ENCODE results near the gene RAB31. TPM values are rescaled to one million over a fixed set of nuclear protein-coding genes. Genes with fewer than 3 reads are reported as not detected.
A peak's percentile ranks its signal among the peaks of the same experiment; 100 is the strongest.

RAB31 gene
- total and polyA plus RNA-seq, 10 donors: 12.3 to 112 (median 72.6) TPM

- intact Hi-C loops (cut with DNase I; ENCODE audit: low total_unique reads): no loop called here
- no peaks in the 10 kb centered on the region for H3K27me3 ChIP-seq (replicated peaks in 1 of 7)
- TF ChIP-seq POLR2A (IDR thresholded peaks at IDR 0.05): no peak
- no peak overlapping the region for H3K4me3 ChIP-seq
- peak overlapping the region in 6 of 8 donors; percentile 65 to 86 (median 78) for H3K27ac ChIP-seq
- DNase-seq: no peak
- H3K9me3 ChIP-seq: no peaks in the 10 kb centered on the region
- H3K36me3 ChIP-seq: peaks cover 0 to 32% (median 0%) of the 10 kb centered on the region in 6 donors
- 89 to 96% (median 93%) methylated on average over 4 of the region's 4 CpGs for WGBS, 5 donors
- peaks cover 0 to 29% (median 22%) of the 10 kb centered on the region in 6 donors for H3K4me1 ChIP-seq
Measured at GRCh38 chr18:9802175-9803062, 94.3 kb downstream of the RAB31 start.

- Histone ChIP-seq H3K9me3 (no peaks in the 10 kb centered on the region), H3K36me3 (peaks cover 0 to 40% (median 0%) of the 10 kb centered on the region in 6 donors), H3K27ac (peak overlapping the region in 7 of 8 donors; percentile 36 to 86 (median 78)), H3K27me3 (replicated peaks in 1 of 7) (no peaks in the 10 kb centered on the region), H3K4me1 (peaks cover 0 to 35% (median 24%) of the 10 kb centered on the region in 6 donors), H3K4me3 (no peak overlapping the region)
- intact Hi-C loops (cut with DNase I; ENCODE audit: low total_unique reads): no loop called here
- 60 to 77% (median 72%) methylated on average over 6 of the region's 6 CpGs for WGBS, 5 donors
- DNase-seq: no peak
- TF ChIP-seq CTCF (IDR thresholded peaks at IDR 0.05 in 8 of 11, conservative IDR thresholded peaks at IDR 0.05 in 3 of 11): no peak
- no peak for TF ChIP-seq POLR2A (IDR thresholded peaks at IDR 0.05)
- TF ChIP-seq POLR2AphosphoS5 (IDR thresholded peaks at IDR 0.05): no peak
Measured at GRCh38 chr18:9803063-9803697, 95.1 kb downstream of the RAB31 start.

- Histone ChIP-seq H3K4me3 (peak overlapping the region in 1 of 8 donors; percentile 21), H3K27me3 (replicated peaks in 1 of 7) (no peaks in the 10 kb centered on the region), H3K4me1 (peaks cover 0 to 42% (median 29%) of the 10 kb centered on the region in 6 donors), H3K36me3 (peaks cover 0 to 47% (median 0%) of the 10 kb centered on the region in 6 donors), H3K27ac (peak overlapping the region in 7 of 8 donors; percentile 36 to 86 (median 78)), H3K9me3 (no peaks in the 10 kb centered on the region)
- DNase-seq: no peak
- intact Hi-C loops (cut with DNase I; ENCODE audit: low total_unique reads): no loop called here
- 71 to 81% (median 76%) methylated on average over 19 of the region's 19 CpGs for WGBS, 5 donors
- no peak for TF ChIP-seq POLR2A (IDR thresholded peaks at IDR 0.05)
- TF ChIP-seq POLR2AphosphoS5 (IDR thresholded peaks at IDR 0.05): peak; percentile 15 to 41 (median 34)
Measured at GRCh38 chr18:9803698-9804516, 95.8 kb downstream of the RAB31 start.

GRCh38 chr18:9804517-9805104 lies 96.5 kb downstream of the RAB31 start:
- peak overlapping the region in 7 of 8 donors; percentile 36 to 86 (median 78) for H3K27ac ChIP-seq
- 45 to 78% (median 53%) methylated on average over 5 of the region's 5 CpGs for WGBS, 5 donors
- H3K4me1 ChIP-seq: peaks cover 0 to 49% (median 34%) of the 10 kb centered on the region in 6 donors
- H3K27me3 ChIP-seq (replicated peaks in 1 of 7): no peaks in the 10 kb centered on the region
- no peaks in the 10 kb centered on the region for H3K9me3 ChIP-seq
- H3K4me3 ChIP-seq: peak overlapping the region in 1 of 8 donors; percentile 21
- DNase-seq: no peak
- intact Hi-C loops (cut with DNase I; ENCODE audit: low total_unique reads): no loop called here
- H3K36me3 ChIP-seq: peaks cover 0 to 45% (median 0%) of the 10 kb centered on the region in 6 donors
- no peak for TF ChIP-seq CTCF (IDR thresholded peaks at IDR 0.05 in 8 of 11, conservative IDR thresholded peaks at IDR 0.05 in 3 of 11)
- TF ChIP-seq POLR2A (IDR thresholded peaks at IDR 0.05): no peak
- TF ChIP-seq POLR2AphosphoS5 (IDR thresholded peaks at IDR 0.05): no peak
